SK-N-SH (cell line): ENCODE results near the gene GALK1. TPM values are rescaled to one million over a fixed set of nuclear protein-coding genes. Genes with fewer than 3 reads are reported as not detected.

Experiments used
- CTCF ChIA-PET: fragments of 300-600, 350-600 bp; formaldehyde crosslinking; extraction: SDS; loops from one replicate; lab custom pipeline; 2021; lab: Yijun Ruan, JAX
- POLR2A ChIA-PET: fragments of 350-600 bp; sonication (Branson Sonifier 250); formaldehyde crosslinking; extraction: SDS; loops from one replicate; lab custom pipeline; 2020; ENCODE audit warnings: antibody characterized with exemption, inconsistent platforms; lab: Yijun Ruan, JAX
- DNase-seq: peaks from one replicate; pipeline ENCODE4 v3.0.0; 2012
- H2AFZ ChIP-seq: fragments of 200-600 bp; sonication (generic); 2 replicates; pipeline ENCODE4 v1.8.1; 2016; ENCODE audit warnings: antibody characterized with exemption, mild to moderate bottlenecking, low read depth
- H3F3A ChIP-seq: fragments of 200-600 bp; sonication (generic); replicated peaks from 2 replicates; pipeline ENCODE3; 2016; ENCODE audit warnings: antibody characterized with exemption, mild to moderate bottlenecking; ENCODE audit not compliant: insufficient read depth
- H3K27ac ChIP-seq, 2 experiments: fragments of 200-500 bp in 1 of 2; fragments of 200-600 bp in 1 of 2; sonication (Bioruptor generic) in 1 of 2; sonication (generic), shearing (Covaris generic) in 1 of 2; 2 replicates each; pipeline versions ENCODE4 v1.5.1 to v1.6.1; 2014 to 2016; ENCODE audit warnings: low read depth in 2 of 2, inconsistent platforms in 1 of 2, low read length in 1 of 2, mild to moderate bottlenecking in 1 of 2, mixed read lengths in 1 of 2
- H3K27me3 ChIP-seq: fragments of 200-600 bp; sonication (generic), shearing (Covaris generic); 2 replicates; pipeline ENCODE4 v1.6.1; 2016; ENCODE audit warnings: mixed run types; ENCODE audit not compliant: insufficient read depth
- H3K36me3 ChIP-seq, 2 experiments: fragments of 200-500 bp in 1 of 2; fragments of 200-600 bp in 1 of 2; sonication (Bioruptor generic) in 1 of 2; sonication (generic) in 1 of 2; replicated peaks in 1 of 2; 2 replicates each; pipeline versions ENCODE3 to v1.5.1; 2014 to 2016; ENCODE audit warnings: low read length in 1 of 2, mild to moderate bottlenecking in 1 of 2; ENCODE audit not compliant: insufficient read depth in 2 of 2, control insufficient read depth in 1 of 2
- H3K4me1 ChIP-seq, 2 experiments: fragments of 200-500 bp in 1 of 2; fragments of 200-600 bp in 1 of 2; sonication (Bioruptor generic) in 1 of 2; sonication (generic), shearing (Covaris generic) in 1 of 2; 2 replicates each; pipeline versions ENCODE4 v1.5.1 to v1.6.1; 2014 to 2016; ENCODE audit warnings: low read depth in 1 of 2, low read length in 1 of 2, mixed run types in 1 of 2; ENCODE audit not compliant: insufficient read depth in 2 of 2, control insufficient read depth in 1 of 2
- H3K4me2 ChIP-seq: fragments of 200-600 bp; sonication (generic), shearing (Covaris generic); 2 replicates; pipeline ENCODE4 v1.6.1; 2017; ENCODE audit warnings: mixed run types
- H3K4me3 ChIP-seq, 2 experiments: fragments of 200-500 bp in 1 of 2; fragments of 200-600 bp in 1 of 2; sonication (Bioruptor generic) in 1 of 2; sonication (generic), shearing (Covaris generic) in 1 of 2; 2 replicates each; pipeline versions ENCODE4 v1.5.1 to v1.8.1; 2014 to 2016; ENCODE audit warnings: low read depth in 2 of 2, inconsistent platforms in 1 of 2, low read length in 1 of 2, mild to moderate bottlenecking in 1 of 2, mixed read lengths in 1 of 2, moderate library complexity in 1 of 2
- H3K79me2 ChIP-seq: fragments of 200-600 bp; sonication (generic); 2 replicates; pipeline ENCODE4 v1.8.1; 2017; ENCODE audit warnings: mild to moderate bottlenecking; ENCODE audit not compliant: insufficient read depth
- H3K9ac ChIP-seq: fragments of 200-600 bp; sonication (generic); 2 replicates; pipeline ENCODE4 v1.6.1; 2017; ENCODE audit warnings: mixed run types
- H3K9me2 ChIP-seq: fragments of 200-600 bp; sonication (generic); 2 replicates; pipeline ENCODE4 v1.6.1; 2017; ENCODE audit warnings: mixed run types
- H3K9me3 ChIP-seq: fragments of 200-600 bp; sonication (generic); 2 replicates; pipeline ENCODE4 v1.6.1; 2017; ENCODE audit warnings: mixed run types, mild to moderate bottlenecking, moderate library complexity
- H4K20me1 ChIP-seq: fragments of 200-600 bp; sonication (generic); 2 replicates; pipeline ENCODE4 v1.6.1; 2017; ENCODE audit warnings: mild to moderate bottlenecking, mixed run types; ENCODE audit not compliant: insufficient read depth
- EP300 ChIP-seq, 2 experiments: IDR thresholded peaks; 2 replicates each; pipeline versions ENCODE4 v1.4.0 to v1.6.1; 2012; ENCODE audit warnings: borderline replicate concordance in 1 of 2, low read depth in 1 of 2, low read length in 1 of 2
- EZH2phosphoT487 ChIP-seq: fragments of 200-600 bp; sonication (generic); IDR thresholded peaks from 2 replicates; pipeline ENCODE4 v1.6.1; 2017; ENCODE audit warnings: low read depth, mixed run types, mild to moderate bottlenecking, antibody characterized with exemption, moderate library complexity, borderline replicate concordance
- FOSL2 ChIP-seq: IDR thresholded peaks from 2 replicates; pipeline ENCODE4 v1.4.0; 2012; ENCODE audit warnings: low read depth, mild to moderate bottlenecking, moderate library complexity, borderline replicate concordance
- FOXJ3 ChIP-seq: sonication (generic); formaldehyde crosslinking; IDR thresholded peaks from 2 replicates; pipeline ENCODE4 v1.5.1; 2020; ENCODE audit warnings: mild to moderate bottlenecking, missing genetic modification reagents
- FOXM1 ChIP-seq: IDR thresholded peaks from 2 replicates; pipeline ENCODE4 v1.4.0; 2012; ENCODE audit warnings: low read depth, mild to moderate bottlenecking
- JUND ChIP-seq: IDR thresholded peaks from 2 replicates; pipeline ENCODE4 v1.4.0; 2012
- MXI1 ChIP-seq: IDR thresholded peaks from 2 replicates; pipeline ENCODE4 v1.6.1; 2012; ENCODE audit warnings: mild to moderate bottlenecking, low read depth, low read length, improper control_type of control experiment
- NRF1 ChIP-seq: IDR thresholded peaks from 2 replicates; pipeline ENCODE4 v1.6.1; 2012; ENCODE audit warnings: low read depth, mild to moderate bottlenecking, low read length
- RXRA ChIP-seq: IDR thresholded peaks from 2 replicates; pipeline ENCODE4 v1.4.0; 2012; ENCODE audit warnings: low read depth, mild to moderate bottlenecking, borderline replicate concordance
- TAF1 ChIP-seq: IDR thresholded peaks from 2 replicates; pipeline ENCODE4 v1.6.1; 2012; ENCODE audit warnings: low read depth, mild to moderate bottlenecking, low read length, moderate library complexity, borderline replicate concordance
- YY1 ChIP-seq: IDR thresholded peaks from 2 replicates; pipeline ENCODE4 v1.4.0; 2012; ENCODE audit warnings: low read depth, mild to moderate bottlenecking
- WGBS: methylation state at CpG from one replicate; pipeline ENCODE4 v1.1.6; 2017; ENCODE audit warnings: low lambda C conversion rate; 5-methylcytosine and 5-hydroxymethylcytosine counted together
- polyA plus RNA-seq, 3 experiments: library from polyadenylated mRNA; depleted of rRNA; stranded (reverse); fragments of >200 nt; gene quantifications; 2 replicates each; pipeline ENCODE4 v1.2.3, GENCODE V29; 2012
- TF ChIP-seq, protein P1 (sequence below): IDR thresholded peaks from 2 replicates; pipeline ENCODE4 v1.6.1; 2012; ENCODE audit warnings: mild to moderate bottlenecking, low read depth, low read length, moderate library complexity
- TF ChIP-seq, protein P2 (sequence below): IDR thresholded peaks from 2 replicates; pipeline ENCODE4; 2012

Gene GALK1
- polyA plus RNA-seq, 1 of the 3 experiments (the other 2 are of a cell fraction): 36.5 TPM

GRCh38 chr17:75769536-75769935 lies 4.5 kb upstream of the GALK1 start (continued):
- TF ChIP-seq, protein P1, sequence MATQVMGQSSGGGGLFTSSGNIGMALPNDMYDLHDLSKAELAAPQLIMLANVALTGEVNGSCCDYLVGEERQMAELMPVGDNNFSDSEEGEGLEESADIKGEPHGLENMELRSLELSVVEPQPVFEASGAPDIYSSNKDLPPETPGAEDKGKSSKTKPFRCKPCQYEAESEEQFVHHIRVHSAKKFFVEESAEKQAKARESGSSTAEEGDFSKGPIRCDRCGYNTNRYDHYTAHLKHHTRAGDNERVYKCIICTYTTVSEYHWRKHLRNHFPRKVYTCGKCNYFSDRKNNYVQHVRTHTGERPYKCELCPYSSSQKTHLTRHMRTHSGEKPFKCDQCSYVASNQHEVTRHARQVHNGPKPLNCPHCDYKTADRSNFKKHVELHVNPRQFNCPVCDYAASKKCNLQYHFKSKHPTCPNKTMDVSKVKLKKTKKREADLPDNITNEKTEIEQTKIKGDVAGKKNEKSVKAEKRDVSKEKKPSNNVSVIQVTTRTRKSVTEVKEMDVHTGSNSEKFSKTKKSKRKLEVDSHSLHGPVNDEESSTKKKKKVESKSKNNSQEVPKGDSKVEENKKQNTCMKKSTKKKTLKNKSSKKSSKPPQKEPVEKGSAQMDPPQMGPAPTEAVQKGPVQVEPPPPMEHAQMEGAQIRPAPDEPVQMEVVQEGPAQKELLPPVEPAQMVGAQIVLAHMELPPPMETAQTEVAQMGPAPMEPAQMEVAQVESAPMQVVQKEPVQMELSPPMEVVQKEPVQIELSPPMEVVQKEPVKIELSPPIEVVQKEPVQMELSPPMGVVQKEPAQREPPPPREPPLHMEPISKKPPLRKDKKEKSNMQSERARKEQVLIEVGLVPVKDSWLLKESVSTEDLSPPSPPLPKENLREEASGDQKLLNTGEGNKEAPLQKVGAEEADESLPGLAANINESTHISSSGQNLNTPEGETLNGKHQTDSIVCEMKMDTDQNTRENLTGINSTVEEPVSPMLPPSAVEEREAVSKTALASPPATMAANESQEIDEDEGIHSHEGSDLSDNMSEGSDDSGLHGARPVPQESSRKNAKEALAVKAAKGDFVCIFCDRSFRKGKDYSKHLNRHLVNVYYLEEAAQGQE: no peak
- TF ChIP-seq NRF1 (no peak), YY1 (no peak), MXI1 (no peak), FOXJ3 (CRISPR knock-in tag) (no peak; the same call in 1 of the 2 replicates), EZH2phosphoT487 (no peak)
- TF ChIP-seq, protein P2, sequence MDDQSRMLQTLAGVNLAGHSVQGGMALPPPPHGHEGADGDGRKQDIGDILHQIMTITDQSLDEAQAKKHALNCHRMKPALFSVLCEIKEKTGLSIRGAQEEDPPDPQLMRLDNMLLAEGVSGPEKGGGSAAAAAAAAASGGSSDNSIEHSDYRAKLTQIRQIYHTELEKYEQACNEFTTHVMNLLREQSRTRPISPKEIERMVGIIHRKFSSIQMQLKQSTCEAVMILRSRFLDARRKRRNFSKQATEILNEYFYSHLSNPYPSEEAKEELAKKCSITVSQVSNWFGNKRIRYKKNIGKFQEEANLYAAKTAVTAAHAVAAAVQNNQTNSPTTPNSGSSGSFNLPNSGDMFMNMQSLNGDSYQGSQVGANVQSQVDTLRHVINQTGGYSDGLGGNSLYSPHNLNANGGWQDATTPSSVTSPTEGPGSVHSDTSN: no peak

- Histone ChIP-seq H3K27me3 (no peaks in the 10 kb centered on the region), H3K79me2 (no peaks in the 10 kb centered on the region), H3K4me1 (peaks cover 8 to 19% of the 10 kb centered on the region in 2 experiments; a peak in 2 of 4 replicates), H3K4me2 (no peak overlapping the region), H3K36me3 (no peaks in the 10 kb centered on the region), H3K9me3 (no peaks in the 10 kb centered on the region), H3K9me2 (no peaks in the 10 kb centered on the region), H4K20me1 (no peaks in the 10 kb centered on the region), H3K4me3 (no peak overlapping the region), H3K27ac (no peak overlapping the region), H3K9ac (no peak overlapping the region), H2AFZ (no peak overlapping the region), H3F3A (peaks cover 24% of the 10 kb centered on the region)
- 91% methylated on average over 8 of the region's 8 CpGs for WGBS
- no peak for DNase-seq
- CTCF ChIA-PET: interaction anchor here (0.6 to 5.0 kb wide), 5 partner anchors 12 to 143 kb away, joined by 3 to 34 read pairs (median 8); a partner anchor contains a TSS
- POLR2A ChIA-PET: interaction anchor here (1.7 kb wide), 1 partner anchor 9 kb away, joined by 8 read pairs; no protein-coding TSS in a partner anchor
- TF ChIP-seq, protein P1: no peak
- no peak for TF ChIP-seq EZH2phosphoT487
- no peak for TF ChIP-seq FOXM1
- no peak for TF ChIP-seq YY1
- TF ChIP-seq JUND: no peak
- TF ChIP-seq FOSL2: no peak
- TF ChIP-seq RXRA: no peak
- TF ChIP-seq EP300 (IDR thresholded peaks at IDR 0.05; ENCODE audit: borderline replicate concordance in 1 of 2, low read depth in 1 of 2, low read length in 1 of 2): no peak
- no peak for TF ChIP-seq TAF1
Observed at GRCh38 chr17:75767881-75768280, 2.9 kb upstream of the GALK1 start.
